Astrocyte (in vitro differentiated cells and primary cell): Measurements from ENCODE around the gene KIF23. TPM values are rescaled to one million over a fixed set of nuclear protein-coding genes. Genes with fewer than 3 reads are reported as not detected.
"Not testable (repeated sequence)": the region's sequence is repeated elsewhere in the genome, so short reads cannot be mapped to it uniquely, and the experiment has no call there.

Source experiments
- DNase-seq: peaks from one replicate; pipeline ENCODE4 v3.0.0-alpha.2; 2010; ENCODE audit warnings: low read depth
- FAIRE-seq: peaks from 2 replicates; lab custom pipeline; 2011; peaks lifted over from hg19 to GRCh38; lab: Jason Lieb, UNC
- H2AFZ ChIP-seq: 2 replicates; pipeline ENCODE4 v1.6.0; 2012; ENCODE audit warnings: low read depth, low read length, inconsistent platforms
- H3K27ac ChIP-seq: 2 replicates; pipeline ENCODE4 v1.5.1; 2011; ENCODE audit warnings: low read depth, low read length, inconsistent platforms
- H3K27me3 ChIP-seq: 2 replicates; pipeline ENCODE4 v1.6.0; 2011; ENCODE audit warnings: low read length, inconsistent platforms; ENCODE audit not compliant: insufficient read depth
- H3K36me3 ChIP-seq: 2 replicates; pipeline ENCODE4 v1.5.1; 2011; ENCODE audit warnings: low read length, inconsistent platforms; ENCODE audit not compliant: insufficient read depth
- H3K4me1 ChIP-seq: 2 replicates; pipeline ENCODE4 v1.5.1; 2011; ENCODE audit warnings: low read length, inconsistent platforms; ENCODE audit not compliant: insufficient read depth
- H3K4me2 ChIP-seq: 2 replicates; pipeline ENCODE4 v1.6.0; 2012; ENCODE audit warnings: low read length, inconsistent platforms
- H3K4me3 ChIP-seq: 2 replicates; pipeline ENCODE4 v1.5.1; 2011; ENCODE audit warnings: low read depth, mild to moderate bottlenecking, low read length, inconsistent platforms; ENCODE audit not compliant: insufficient read depth
- H3K79me2 ChIP-seq: 2 replicates; pipeline ENCODE4 v1.6.0; 2012; ENCODE audit warnings: mild to moderate bottlenecking, low read length, inconsistent platforms; ENCODE audit not compliant: insufficient read depth
- H3K9ac ChIP-seq: 2 replicates; pipeline ENCODE4 v1.6.0; 2012; ENCODE audit warnings: mild to moderate bottlenecking, low read length, inconsistent platforms
- H3K9me3 ChIP-seq: 2 replicates; pipeline ENCODE4 v1.5.1; 2012; ENCODE audit warnings: low read depth, mild to moderate bottlenecking, low read length, inconsistent platforms; ENCODE audit not compliant: insufficient read depth
- H4K20me1 ChIP-seq: 2 replicates; pipeline ENCODE4 v1.6.0; 2012; ENCODE audit warnings: low read length, inconsistent platforms; ENCODE audit not compliant: insufficient read depth
- H3K27ac Mint-ChIP-seq: one replicate; pipeline ENCODE4 v1.8.0; 2021; ENCODE audit warnings: mild to moderate bottlenecking, mixed read lengths; ENCODE audit not compliant: unreplicated experiment
- H3K27me3 Mint-ChIP-seq: one replicate; pipeline ENCODE4 v1.8.0; 2021; ENCODE audit warnings: low read depth, mixed read lengths; ENCODE audit not compliant: unreplicated experiment
- H3K36me3 Mint-ChIP-seq: one replicate; pipeline ENCODE4 v1.8.0; 2021; ENCODE audit warnings: low read depth, mixed read lengths; ENCODE audit not compliant: unreplicated experiment
- H3K4me1 Mint-ChIP-seq: one replicate; pipeline ENCODE4 v1.8.0; 2021; ENCODE audit warnings: low read depth, mixed read lengths; ENCODE audit not compliant: unreplicated experiment
- H3K4me3 Mint-ChIP-seq: one replicate; pipeline ENCODE4 v1.8.0; 2021; ENCODE audit warnings: mild to moderate bottlenecking, moderate library complexity, mixed read lengths; ENCODE audit not compliant: unreplicated experiment
- H3K9me3 Mint-ChIP-seq: one replicate; pipeline ENCODE4 v1.8.0; 2021; ENCODE audit warnings: mild to moderate bottlenecking, mixed read lengths; ENCODE audit not compliant: unreplicated experiment
- EZH2 ChIP-seq: IDR thresholded peaks from 2 replicates; pipeline ENCODE4 v1.6.1; 2012; ENCODE audit warnings: mild to moderate bottlenecking, low read length, inconsistent platforms; ENCODE audit not compliant: insufficient read depth
- total RNA-seq: library from RNA; stranded (reverse); gene quantifications from 2 replicates; pipeline ENCODE4 v1.2.1, GENCODE V29; 2021
- TF ChIP-seq, protein P1 (sequence below): IDR thresholded peaks from 2 replicates; pipeline ENCODE4 v1.5.1; 2011; ENCODE audit warnings: low read depth, mild to moderate bottlenecking, inconsistent platforms, low read length, moderate library complexity; ENCODE audit not compliant: insufficient read depth

Gene KIF23
- total RNA-seq, 1 donor from 2014 or later: 11.8 TPM

DNA sequence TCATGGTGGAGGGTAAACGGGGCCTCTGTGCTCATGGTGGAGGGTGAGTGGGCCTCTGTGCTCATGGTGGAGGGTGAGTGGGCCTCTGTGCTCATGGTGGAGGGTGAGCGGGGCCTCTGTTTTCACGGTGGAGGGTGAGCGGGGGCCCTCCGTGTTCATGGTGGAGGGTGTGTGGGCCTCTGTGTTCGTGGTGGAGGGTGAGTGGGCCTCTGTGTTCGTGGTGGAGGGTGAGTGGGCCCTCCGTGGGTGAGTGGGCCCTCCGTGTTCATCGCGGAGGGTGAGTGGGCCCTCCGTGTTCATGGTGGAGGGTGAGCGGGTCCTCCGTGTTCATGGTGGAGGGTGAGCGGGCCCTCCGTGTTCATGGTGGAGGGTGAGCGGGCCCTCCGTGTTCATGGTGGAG lies 30.1 kb upstream of the KIF23 start:
- not testable (repeated sequence) for H3K4me3 Mint-ChIP-seq, FAIRE-seq

DNA sequence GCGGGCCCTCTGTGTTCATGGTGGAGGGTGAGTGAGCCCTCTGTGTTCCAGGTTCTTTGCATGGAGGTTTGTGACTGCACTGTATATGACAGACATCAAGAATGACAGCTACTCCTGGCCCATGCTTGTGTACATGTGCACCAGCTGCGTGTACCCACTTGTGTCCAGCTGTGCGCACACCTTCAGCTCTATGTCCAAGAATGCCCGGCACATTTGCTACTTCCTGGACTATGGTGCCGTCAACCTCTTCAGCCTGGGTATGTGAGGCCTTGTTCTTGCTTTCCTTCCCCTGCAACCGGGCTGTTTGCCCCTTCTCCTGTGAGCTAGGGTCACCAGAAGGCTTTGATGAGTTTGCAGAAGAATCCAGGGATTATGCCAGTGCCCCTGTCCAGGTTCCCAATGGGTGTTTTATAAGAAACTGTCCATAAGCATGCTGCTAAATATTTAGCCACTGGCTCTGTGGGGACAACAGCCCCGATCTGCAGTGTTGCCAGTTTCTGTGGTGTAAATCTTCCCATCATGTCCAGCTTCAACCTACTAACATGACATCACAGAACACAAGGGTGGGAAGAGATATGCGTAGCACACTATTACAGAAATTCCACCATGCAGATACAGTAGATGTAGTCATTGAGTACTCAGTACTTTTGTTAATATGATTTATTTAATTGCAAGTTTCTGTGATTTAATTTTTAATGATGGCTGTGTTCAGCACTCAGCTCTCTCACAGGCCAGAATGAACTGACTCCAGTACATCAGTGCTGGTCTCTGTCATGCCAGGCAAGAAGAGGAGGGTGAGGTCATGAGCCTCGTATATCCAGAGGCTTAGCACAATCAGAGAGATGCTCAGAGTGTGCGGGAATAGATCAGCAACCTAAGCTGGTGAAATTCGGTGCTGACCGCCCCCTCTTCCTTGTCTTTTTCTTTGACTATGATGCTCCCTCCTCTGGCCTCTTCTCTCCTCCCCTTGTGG lies 29.2 kb upstream of the KIF23 start:
- Histone ChIP-seq H3K4me2 (no peak overlapping the region), H3K27ac (no peak overlapping the region), H3K4me3 (no peak overlapping the region), H4K20me1 (peaks cover 8% of the 10 kb centered on the region), H2AFZ (no peak overlapping the region), H3K9ac (no peak overlapping the region), H3K9me3 (no peaks in the 10 kb centered on the region), H3K27me3 (no peaks in the 10 kb centered on the region), H3K36me3 (no peaks in the 10 kb centered on the region), H3K79me2 (no peaks in the 10 kb centered on the region), H3K4me1 (no peaks in the 10 kb centered on the region)
- Mint-ChIP-seq H3K27ac (no peak overlapping the region), H3K4me3 (no peak overlapping the region), H3K36me3 (no peaks in the 10 kb centered on the region), H3K27me3 (peaks cover 26% of the 10 kb centered on the region), H3K4me1 (no peaks in the 10 kb centered on the region), H3K9me3 (no peaks in the 10 kb centered on the region)
- DNase-seq (no peak), FAIRE-seq (no peak)
- TF ChIP-seq, protein P1, sequence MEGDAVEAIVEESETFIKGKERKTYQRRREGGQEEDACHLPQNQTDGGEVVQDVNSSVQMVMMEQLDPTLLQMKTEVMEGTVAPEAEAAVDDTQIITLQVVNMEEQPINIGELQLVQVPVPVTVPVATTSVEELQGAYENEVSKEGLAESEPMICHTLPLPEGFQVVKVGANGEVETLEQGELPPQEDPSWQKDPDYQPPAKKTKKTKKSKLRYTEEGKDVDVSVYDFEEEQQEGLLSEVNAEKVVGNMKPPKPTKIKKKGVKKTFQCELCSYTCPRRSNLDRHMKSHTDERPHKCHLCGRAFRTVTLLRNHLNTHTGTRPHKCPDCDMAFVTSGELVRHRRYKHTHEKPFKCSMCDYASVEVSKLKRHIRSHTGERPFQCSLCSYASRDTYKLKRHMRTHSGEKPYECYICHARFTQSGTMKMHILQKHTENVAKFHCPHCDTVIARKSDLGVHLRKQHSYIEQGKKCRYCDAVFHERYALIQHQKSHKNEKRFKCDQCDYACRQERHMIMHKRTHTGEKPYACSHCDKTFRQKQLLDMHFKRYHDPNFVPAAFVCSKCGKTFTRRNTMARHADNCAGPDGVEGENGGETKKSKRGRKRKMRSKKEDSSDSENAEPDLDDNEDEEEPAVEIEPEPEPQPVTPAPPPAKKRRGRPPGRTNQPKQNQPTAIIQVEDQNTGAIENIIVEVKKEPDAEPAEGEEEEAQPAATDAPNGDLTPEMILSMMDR: no peak
- no peak for TF ChIP-seq EZH2

More for the DNA sequence above, 30.1 kb upstream of the KIF23 start:
- H3K4me1 Mint-ChIP-seq, H3K27me3 ChIP-seq, H3K9me3 ChIP-seq, H3K27ac ChIP-seq, H3K4me2 ChIP-seq, H3K9ac ChIP-seq, H3K36me3 Mint-ChIP-seq, H3K36me3 ChIP-seq, H3K79me2 ChIP-seq, H3K27ac Mint-ChIP-seq, DNase-seq, H3K9me3 Mint-ChIP-seq, H3K4me1 ChIP-seq, H2AFZ ChIP-seq, H3K4me3 ChIP-seq, H4K20me1 ChIP-seq: not testable (repeated sequence)
- H3K27me3 Mint-ChIP-seq: peaks cover 27% of the 10 kb centered on the region

DNA sequence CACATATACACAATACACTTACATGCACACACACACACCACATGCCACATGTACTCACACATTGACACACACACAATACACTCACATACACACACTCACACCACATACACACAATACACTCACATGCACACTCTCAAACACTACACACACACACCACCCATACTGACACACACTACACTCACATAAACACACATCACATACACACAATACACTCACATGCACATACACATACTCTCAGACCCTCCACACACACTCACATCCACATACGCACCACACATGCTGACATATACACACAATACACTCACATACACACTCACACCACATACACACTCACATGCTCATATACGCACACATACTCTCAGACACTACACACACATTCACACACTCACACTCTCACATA lies 28.3 kb upstream of the KIF23 start:
- Histone ChIP-seq H3K79me2 (no peaks in the 10 kb centered on the region), H2AFZ (no peak overlapping the region), H3K27me3 (no peaks in the 10 kb centered on the region), H3K27ac (no peak overlapping the region), H3K36me3 (no peaks in the 10 kb centered on the region), H3K9me3 (no peaks in the 10 kb centered on the region), H3K9ac (no peak overlapping the region), H3K4me1 (peaks cover 5% of the 10 kb centered on the region), H3K4me2 (no peak overlapping the region), H3K4me3 (no peak overlapping the region), H4K20me1 (peaks cover 8% of the 10 kb centered on the region)
- TF ChIP-seq EZH2: no peak
- TF ChIP-seq, protein P1: no peak
- Mint-ChIP-seq H3K4me3 (no peak overlapping the region), H3K4me1 (no peaks in the 10 kb centered on the region), H3K36me3 (no peaks in the 10 kb centered on the region), H3K27me3 (peaks cover 20% of the 10 kb centered on the region), H3K9me3 (no peaks in the 10 kb centered on the region), H3K27ac (no peak overlapping the region)
- DNase-seq (no peak), FAIRE-seq (no peak)
